Immature natural killer cell (primary cell): ENCODE measurements around the gene HP1BP3. TPM values are rescaled to one million over a fixed set of nuclear protein-coding genes. Genes with fewer than 3 reads are reported as not detected.
A peak's percentile ranks its signal among the peaks of the same experiment; 100 is the strongest.
"Not testable (repeated sequence)": the region's sequence is repeated elsewhere in the genome, so short reads cannot be mapped to it uniquely, and the experiment has no call there.

Experiments used
- DNase-seq, 3 donors: peaks; one replicate each; pipeline ENCODE4 v3.0.0; 2022; ENCODE audit warnings: mixed read lengths in 1 of 3
- H3K27ac Mint-ChIP-seq, 6 donors: one replicate each; pipeline ENCODE4 v1.8.0; 2020; ENCODE audit warnings: mixed read lengths in 6 of 6, mild to moderate bottlenecking in 5 of 6, inconsistent platforms in 4 of 6, moderate library complexity in 3 of 6
- H3K27me3 Mint-ChIP-seq, 3 donors: one replicate each; pipeline ENCODE4 v1.8.0; 2020 to 2021; ENCODE audit warnings: low read depth in 3 of 3, mild to moderate bottlenecking in 3 of 3, mixed read lengths in 3 of 3, moderate library complexity in 3 of 3, inconsistent platforms in 1 of 3
- H3K36me3 Mint-ChIP-seq, 3 donors: one replicate each; pipeline ENCODE4 v1.8.0; 2020; ENCODE audit warnings: mixed read lengths in 3 of 3, inconsistent platforms in 2 of 3, mild to moderate bottlenecking in 2 of 3
- H3K4me1 Mint-ChIP-seq, 2 donors: one replicate each; pipeline ENCODE4 v1.8.0; 2020; ENCODE audit warnings: inconsistent platforms in 2 of 2, mild to moderate bottlenecking in 2 of 2, mixed read lengths in 2 of 2, moderate library complexity in 1 of 2
- H3K4me3 Mint-ChIP-seq, 5 donors: one replicate each; pipeline ENCODE4 v1.8.0; 2020; ENCODE audit warnings: mild to moderate bottlenecking in 5 of 5, mixed read lengths in 5 of 5, inconsistent platforms in 3 of 5, moderate library complexity in 3 of 5
- H3K9me3 Mint-ChIP-seq, 6 donors: one replicate each; pipeline ENCODE4 v1.8.0; 2020; ENCODE audit warnings: mild to moderate bottlenecking in 6 of 6, mixed read lengths in 6 of 6, inconsistent platforms in 4 of 6, moderate library complexity in 3 of 6
- polyA plus RNA-seq, 3 donors: library from polyadenylated mRNA; unstranded; fragments of 300-500 nt; fragmentation: Illumina TruSeq; gene quantifications; one replicate each; pipeline ENCODE4 v1.2.3, GENCODE V29; 2021

HP1BP3 gene
- polyA plus RNA-seq, 3 donors from 2014 or later: 160 to 208 (median 178) TPM

GRCh38 chr1:20719871-20720620 lies 67.1 kb downstream of the HP1BP3 start:
- Mint-ChIP-seq H3K4me1 (peaks cover 9 to 11% of the 10 kb centered on the region in 2 donors), H3K27ac (peak overlapping the region in 1 of 6 donors; percentile 24), H3K9me3 (no peaks in the 10 kb centered on the region), H3K4me3 (no peak overlapping the region), H3K36me3 (no peaks in the 10 kb centered on the region), H3K27me3 (peaks cover 16 to 26% (median 21%) of the 10 kb centered on the region in 3 donors)
- DNase-seq: no peak

DNA sequence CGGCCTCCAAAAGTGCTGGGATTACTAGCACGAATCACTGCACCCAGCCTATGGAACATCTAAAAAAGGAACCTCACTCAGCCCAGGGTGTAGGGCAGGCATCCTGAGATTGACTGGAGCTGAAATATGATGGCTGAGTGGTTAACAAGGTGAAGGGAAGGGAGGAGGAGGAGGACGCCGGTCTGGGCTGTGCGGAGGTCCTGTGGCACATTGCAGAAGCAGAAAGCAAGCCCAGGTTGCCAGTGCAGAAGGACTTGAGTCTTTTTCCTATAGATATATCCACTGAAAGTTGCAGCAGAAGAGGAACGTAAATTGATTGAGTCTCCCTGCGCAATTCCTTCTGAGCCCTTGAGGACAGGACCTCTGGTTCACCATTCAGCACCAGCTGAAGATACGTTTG lies 67.8 kb downstream of the HP1BP3 start:
- Mint-ChIP-seq H3K4me1 (peaks cover 9 to 11% of the 10 kb centered on the region in 2 donors), H3K36me3 (no peaks in the 10 kb centered on the region), H3K4me3 (peak overlapping the region in 3 of 5 donors; percentile 57 to 72 (median 67)), H3K27me3 (peaks cover 16 to 29% (median 21%) of the 10 kb centered on the region in 3 donors), H3K27ac (peak overlapping the region in 1 of 6 donors; percentile 65), H3K9me3 (no peaks in the 10 kb centered on the region)
- DNase-seq: no peak

DNA sequence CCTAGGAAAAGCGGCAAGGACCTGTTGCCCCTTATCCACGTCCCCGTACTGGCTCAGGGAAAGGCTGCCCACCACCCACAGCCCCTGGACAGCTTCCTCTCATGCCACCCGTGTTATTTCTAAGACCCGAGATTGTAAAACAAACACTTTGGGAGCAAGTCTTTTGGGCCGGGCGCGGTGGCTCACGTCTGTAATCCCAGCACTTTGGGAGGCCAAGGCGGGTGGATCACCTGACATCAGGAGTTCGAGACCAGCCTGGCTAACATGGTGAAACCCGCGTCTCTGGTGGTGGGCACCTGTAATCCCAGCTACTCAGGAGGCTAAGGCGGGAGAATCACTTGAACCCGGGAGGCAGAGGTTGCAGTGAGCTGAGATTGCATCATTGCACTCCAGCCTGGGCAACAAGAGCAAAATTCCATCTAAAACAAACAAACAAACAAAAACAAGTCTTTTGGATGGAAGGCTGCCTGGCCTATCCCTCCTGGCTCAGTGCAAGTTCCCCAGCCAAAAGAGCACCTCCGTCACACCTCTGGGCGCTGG lies 68.7 kb downstream of the HP1BP3 start:
- H3K36me3 Mint-ChIP-seq, DNase-seq, H3K9me3 Mint-ChIP-seq: not testable (repeated sequence)
- peaks cover 17 to 29% (median 21%) of the 10 kb centered on the region in 3 donors for H3K27me3 Mint-ChIP-seq
- H3K4me3 Mint-ChIP-seq: peak overlapping the region; percentile 57 to 72 (median 68)
- H3K4me1 Mint-ChIP-seq: peaks cover 9 to 11% of the 10 kb centered on the region in 2 donors
- H3K27ac Mint-ChIP-seq: peak overlapping the region in 2 of 6 donors; percentile 65 to 73

- Mint-ChIP-seq H3K4me1 (peaks cover 9 to 11% of the 10 kb centered on the region in 2 donors), H3K4me3 (peak within 1 kb of the TSS; percentile 68 to 77 (median 72)), H3K9me3 (no peaks in the 10 kb centered on the region), H3K27ac (peak within 1 kb of the TSS in 3 of 6 donors; percentile 28 to 73 (median 65)), H3K27me3 (peaks cover 17 to 29% (median 21%) of the 10 kb centered on the region in 3 donors), H3K36me3 (no peaks in the 10 kb centered on the region)
- DNase-seq: peak; percentile 69 to 70 (median 69)
Measured at GRCh38 chr1:20717452-20718342, 69.4 kb downstream of the HP1BP3 start, which contains the start of gene KIF17. Gene KIF17 (minus strand): TSS chr1:20718007. CDS start chr1:20717706, 301 bp downstream.

GRCh38 chr1:20716232-20716631 lies 70.9 kb downstream of the HP1BP3 start:
- DNase-seq: no peak
- H3K36me3 Mint-ChIP-seq: no peaks in the 10 kb centered on the region
- H3K27ac Mint-ChIP-seq: no peak overlapping the region
- peaks cover 9 to 11% of the 10 kb centered on the region in 2 donors for H3K4me1 Mint-ChIP-seq
- H3K9me3 Mint-ChIP-seq: no peaks in the 10 kb centered on the region
- peaks cover 17 to 29% (median 21%) of the 10 kb centered on the region in 3 donors for H3K27me3 Mint-ChIP-seq
- H3K4me3 Mint-ChIP-seq: peak overlapping the region; percentile 49 to 77 (median 71)

- DNase-seq: no peak
- Mint-ChIP-seq H3K4me3 (no peak overlapping the region), H3K27me3 (peaks cover 21 to 29% (median 21%) of the 10 kb centered on the region in 3 donors), H3K4me1 (peaks cover 9 to 11% of the 10 kb centered on the region in 2 donors), H3K9me3 (no peaks in the 10 kb centered on the region), H3K27ac (no peak overlapping the region), H3K36me3 (no peaks in the 10 kb centered on the region)
Measured at GRCh38 chr1:20715406-20715805, 71.7 kb downstream of the HP1BP3 start.

DNA sequence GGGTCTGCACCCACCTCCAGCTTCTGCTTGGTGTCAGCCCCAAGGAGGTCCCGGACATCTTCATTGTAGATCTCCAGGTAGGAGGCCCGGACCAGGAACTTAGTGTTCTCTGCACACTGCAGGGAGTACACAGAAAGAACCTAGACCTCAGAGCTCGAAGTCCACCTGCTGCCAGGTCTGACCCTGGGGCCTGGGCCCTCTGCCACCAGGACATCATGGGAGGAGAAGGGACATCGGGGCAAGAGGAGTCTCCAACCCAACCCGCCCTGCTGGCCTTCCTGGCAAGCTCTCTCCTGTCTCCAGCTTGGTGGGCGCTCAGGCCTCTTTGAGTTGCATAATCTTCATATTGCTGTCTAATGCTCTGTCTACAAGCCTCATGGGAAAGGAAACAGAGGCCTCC lies 73.7 kb downstream of the HP1BP3 start:
- H3K4me1 Mint-ChIP-seq: peaks cover 8 to 9% of the 10 kb centered on the region in 2 donors
- peaks cover 17 to 21% (median 20%) of the 10 kb centered on the region in 3 donors for H3K27me3 Mint-ChIP-seq
- no peak overlapping the region for H3K4me3 Mint-ChIP-seq

GRCh38 chr1:20712215-20712577 lies 74.9 kb downstream of the HP1BP3 start:
- H3K9me3 Mint-ChIP-seq: no peaks in the 10 kb centered on the region
- peaks cover 6 to 9% of the 10 kb centered on the region in 2 donors for H3K4me1 Mint-ChIP-seq
- DNase-seq: no peak
- H3K27me3 Mint-ChIP-seq: peaks cover 15 to 18% (median 15%) of the 10 kb centered on the region in 3 donors
- no peak overlapping the region for H3K27ac Mint-ChIP-seq
- no peaks in the 10 kb centered on the region for H3K36me3 Mint-ChIP-seq
- H3K4me3 Mint-ChIP-seq: no peak overlapping the region

More for the DNA sequence above, 73.7 kb downstream of the HP1BP3 start:
- Mint-ChIP-seq H3K27ac (no peak overlapping the region), H3K36me3 (no peaks in the 10 kb centered on the region), H3K9me3 (no peaks in the 10 kb centered on the region)
- DNase-seq: no peak

GRCh38 chr1:20711285-20712214 lies 75.6 kb downstream of the HP1BP3 start:
- Mint-ChIP-seq H3K4me3 (no peak overlapping the region), H3K27ac (no peak overlapping the region), H3K9me3 (no peaks in the 10 kb centered on the region), H3K27me3 (peaks cover 11 to 15% (median 12%) of the 10 kb centered on the region in 3 donors), H3K36me3 (no peaks in the 10 kb centered on the region), H3K4me1 (peaks cover under 1 to 5% of the 10 kb centered on the region in 2 donors)
- no peak for DNase-seq

DNA sequence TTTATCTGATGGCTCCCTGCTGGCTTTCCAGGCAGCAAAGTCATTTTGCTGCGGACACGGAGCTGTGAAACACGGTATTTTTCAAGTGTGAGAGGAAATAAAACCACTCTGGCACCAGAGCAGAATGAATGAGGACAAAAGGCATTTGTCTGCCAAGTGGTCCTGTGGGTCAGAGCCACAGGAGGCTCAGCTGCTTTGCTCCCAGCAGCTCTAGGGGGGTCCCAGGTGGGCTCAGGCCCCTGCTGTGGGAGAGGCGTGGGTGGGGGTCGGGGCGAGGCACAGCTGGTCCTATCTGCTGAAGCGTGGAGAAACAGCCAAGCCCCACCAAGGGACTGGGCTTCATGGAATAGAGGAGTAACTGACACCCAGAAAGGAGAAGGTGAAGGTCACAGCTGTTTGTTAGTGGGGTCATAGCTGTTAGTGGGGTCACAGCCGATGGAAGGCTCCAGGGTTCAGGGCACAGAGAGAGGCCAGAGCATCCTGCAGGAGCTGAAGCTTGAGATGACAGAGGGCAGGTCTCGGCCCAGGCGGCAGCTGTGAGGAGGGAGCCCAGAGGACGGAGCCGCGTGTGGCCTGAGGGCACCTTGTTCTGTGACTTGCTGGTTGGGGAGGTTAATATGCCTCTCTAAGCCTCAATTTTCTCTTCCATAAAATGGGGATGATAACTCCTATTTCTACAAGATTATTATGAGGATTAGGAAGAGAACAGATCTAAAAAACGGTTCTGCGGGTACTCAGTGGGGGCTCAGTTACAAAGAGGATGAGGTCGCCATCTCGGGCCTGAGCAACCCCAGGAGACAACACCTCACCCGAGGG lies 76.4 kb downstream of the HP1BP3 start:
- Mint-ChIP-seq H3K4me1 (no peaks in the 10 kb centered on the region), H3K9me3 (no peaks in the 10 kb centered on the region), H3K36me3 (no peaks in the 10 kb centered on the region), H3K27me3 (peaks cover 5 to 6% (median 5%) of the 10 kb centered on the region in 3 donors), H3K27ac (no peak overlapping the region), H3K4me3 (no peak overlapping the region)
- DNase-seq: no peak

DNA sequence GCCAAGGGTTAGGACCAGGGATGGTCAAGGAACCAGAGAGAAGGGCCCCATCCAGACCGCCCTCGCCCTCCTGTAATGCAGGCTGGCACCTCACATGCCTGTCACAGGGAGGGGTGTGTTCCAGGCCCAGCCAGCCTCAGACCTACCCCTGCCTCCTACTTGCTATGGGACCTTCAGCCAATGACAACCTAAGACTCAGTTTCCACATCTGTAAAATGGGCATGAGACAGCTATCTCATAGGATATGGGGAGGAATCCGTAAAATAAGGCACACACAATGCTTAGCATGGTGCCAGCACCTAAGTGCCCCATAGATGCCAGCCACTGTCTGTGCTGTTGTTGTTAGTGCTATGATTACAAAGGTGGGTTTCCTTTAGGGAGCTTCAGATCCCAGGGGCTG lies 77.2 kb downstream of the HP1BP3 start:
- H3K9me3 Mint-ChIP-seq: no peaks in the 10 kb centered on the region
- no peak for DNase-seq
- H3K4me3 Mint-ChIP-seq: no peak overlapping the region
- no peaks in the 10 kb centered on the region for H3K36me3 Mint-ChIP-seq
- H3K27ac Mint-ChIP-seq: no peak overlapping the region
- no peaks in the 10 kb centered on the region for H3K4me1 Mint-ChIP-seq
- H3K27me3 Mint-ChIP-seq: peaks cover under 1 to 6% (median 2%) of the 10 kb centered on the region in 3 donors

- peaks cover 1 to 6% (median 2%) of the 10 kb centered on the region in 3 donors for H3K27me3 Mint-ChIP-seq
- H3K4me1 Mint-ChIP-seq: no peaks in the 10 kb centered on the region
- H3K27ac Mint-ChIP-seq: no peak overlapping the region
- DNase-seq: no peak
- no peaks in the 10 kb centered on the region for H3K9me3 Mint-ChIP-seq
- no peak overlapping the region for H3K4me3 Mint-ChIP-seq
- no peaks in the 10 kb centered on the region for H3K36me3 Mint-ChIP-seq
Measured at GRCh38 chr1:20708891-20709290, 78.2 kb downstream of the HP1BP3 start.
